Measurements from ENCODE around the gene RTP3. TPM values are rescaled to one million over a fixed set of nuclear protein-coding genes. Genes with fewer than 3 reads are reported as not detected.

RTP3 gene
- total RNA-seq, 4 donors from 2014 or later: not detected

DNA sequence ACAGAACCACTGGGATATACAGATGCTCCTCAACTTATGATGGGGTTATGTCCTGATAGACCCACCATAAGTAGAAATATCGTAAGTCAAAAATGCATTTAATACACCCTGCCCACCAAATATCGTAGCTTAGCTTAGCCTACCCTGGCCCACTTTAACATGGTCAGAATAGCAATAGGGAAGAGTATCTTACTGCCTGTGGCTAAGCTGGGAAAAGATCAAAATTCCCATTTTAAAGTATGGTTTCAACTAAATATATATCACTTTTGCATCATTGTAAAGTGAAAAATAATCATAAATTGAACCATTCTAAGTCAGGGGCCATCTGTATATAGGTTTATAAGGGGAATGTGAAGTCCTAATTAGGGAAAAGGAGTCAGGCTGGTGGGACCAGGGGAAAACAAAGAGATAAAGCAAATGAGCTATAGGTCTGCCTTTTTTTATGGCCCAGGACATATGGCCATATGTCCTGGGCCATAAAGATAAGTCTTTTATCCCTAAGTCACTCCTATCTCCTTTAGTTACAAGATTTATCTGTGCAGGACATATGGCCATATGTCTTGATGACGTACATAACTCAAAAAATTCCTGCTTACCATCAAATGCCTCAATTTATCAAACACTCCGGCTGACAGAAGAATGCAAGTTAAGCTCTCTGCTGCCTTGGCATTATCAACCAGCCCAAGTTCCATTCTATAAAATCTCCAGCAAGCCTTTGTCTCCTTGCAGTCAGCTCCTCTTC lies 11.2 kb downstream of the RTP3 start:
- no peak for DNase-seq (ENCODE audit: low spot score in 2 of 2)
- H3K4me3 ChIP-seq (ENCODE audit: low read depth, poor library complexity, severe bottlenecking): no peak overlapping the region
- 92% methylated on average over 4 of the region's 4 CpGs for WGBS, 2 donors
- no peak for TF ChIP-seq CTCF (IDR thresholded peaks at IDR 0.05)
- TF ChIP-seq POLR2A (IDR thresholded peaks at IDR 0.05): no peak
- intact Hi-C loops (cut with DNase I; ENCODE audit: low total_unique reads): no loop called here

- 79 to 81% methylated on average over 4 of the region's 4 CpGs for WGBS, 2 donors
- no peak for TF ChIP-seq POLR2A (IDR thresholded peaks at IDR 0.05)
- TF ChIP-seq CTCF (IDR thresholded peaks at IDR 0.05): no peak
- intact Hi-C loops (cut with DNase I; ENCODE audit: low total_unique reads): no loop called here
Measured at GRCh38 chr3:46509661-46510187, 11.9 kb downstream of the RTP3 start.

GRCh38 chr3:46512191-46512749 lies 14.5 kb downstream of the RTP3 start:
- no peak overlapping the region for H3K4me3 ChIP-seq (ENCODE audit: low read depth, poor library complexity, severe bottlenecking)
- 67 to 79% methylated on average over 2 of the region's 2 CpGs for WGBS, 2 donors
- DNase-seq (ENCODE audit: low spot score in 2 of 2): no peak
- intact Hi-C loops (cut with DNase I; ENCODE audit: low total_unique reads): no loop called here
- no peak for TF ChIP-seq CTCF (IDR thresholded peaks at IDR 0.05)
- no peak for TF ChIP-seq POLR2A (IDR thresholded peaks at IDR 0.05)

More at GRCh38 chr3:46509661-46510187, 11.9 kb downstream of the RTP3 start:
- DNase-seq (ENCODE audit: low spot score in 2 of 2): peak in 1 of 2 donors; percentile 43
- no peak overlapping the region for H3K4me3 ChIP-seq (ENCODE audit: low read depth, poor library complexity, severe bottlenecking)

- 92 to 93% methylated on average over 4 of the region's 4 CpGs for WGBS, 2 donors
- intact Hi-C loops (cut with DNase I; ENCODE audit: low total_unique reads): no loop called here
- DNase-seq (ENCODE audit: low spot score in 2 of 2): peak in 1 of 2 donors; percentile 60
- no peak for TF ChIP-seq CTCF (IDR thresholded peaks at IDR 0.05)
- TF ChIP-seq POLR2A (IDR thresholded peaks at IDR 0.05): no peak
- H3K4me3 ChIP-seq (ENCODE audit: low read depth, poor library complexity, severe bottlenecking): no peak overlapping the region
Measured at GRCh38 chr3:46516521-46516920, 18.7 kb downstream of the RTP3 start.

DNA sequence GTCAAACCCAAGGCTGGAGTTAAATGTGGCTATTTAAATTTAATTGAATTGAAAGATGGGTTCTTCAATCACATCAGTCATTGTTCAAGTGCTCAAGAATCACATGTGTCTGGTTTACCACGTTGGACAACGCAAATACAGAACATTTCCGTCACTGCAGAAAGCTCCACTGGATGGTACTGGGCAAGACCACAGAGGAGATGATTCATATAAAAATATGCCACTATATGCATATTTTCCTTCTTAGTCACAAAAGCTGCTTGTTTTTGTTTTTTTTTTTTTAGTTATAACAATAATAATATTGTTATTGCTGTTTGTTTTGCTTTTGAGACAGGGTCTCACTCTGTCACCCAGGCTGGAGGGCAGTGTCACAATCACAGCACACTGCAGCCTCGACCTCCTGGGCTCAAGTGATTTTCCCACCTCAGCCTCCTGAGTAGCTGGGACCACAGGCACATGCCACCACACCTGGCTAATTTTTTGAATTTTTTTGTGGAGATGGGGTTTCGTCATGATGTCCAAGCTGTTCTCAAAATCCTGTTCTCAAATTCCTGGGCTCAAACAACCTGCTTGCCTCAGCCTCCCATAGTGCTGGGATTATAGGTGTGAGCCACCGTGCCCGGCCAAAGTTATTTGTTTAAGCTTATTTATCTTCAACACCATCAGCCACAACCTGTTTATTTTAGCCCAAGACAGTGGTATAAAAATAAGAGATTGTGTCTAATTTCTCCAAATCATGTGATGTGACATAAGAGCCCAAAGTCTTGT lies 19.4 kb downstream of the RTP3 start:
- H3K4me3 ChIP-seq (ENCODE audit: low read depth, poor library complexity, severe bottlenecking): no peak overlapping the region
- no peak for DNase-seq (ENCODE audit: low spot score in 2 of 2)
- intact Hi-C loops (cut with DNase I; ENCODE audit: low total_unique reads): no loop called here
- TF ChIP-seq POLR2A (IDR thresholded peaks at IDR 0.05): no peak
- TF ChIP-seq CTCF (IDR thresholded peaks at IDR 0.05): no peak
- 77 to 81% methylated on average over 7 of the region's 7 CpGs for WGBS, 2 donors
